ENCODE results near the gene TWF2. TPM values are rescaled to one million over a fixed set of nuclear protein-coding genes. Genes with fewer than 3 reads are reported as not detected.

The TWF2 gene
- total RNA-seq, 4 donors from 2014 or later, result 33.2 to 46.2 (median 42.6) TPM

DNA sequence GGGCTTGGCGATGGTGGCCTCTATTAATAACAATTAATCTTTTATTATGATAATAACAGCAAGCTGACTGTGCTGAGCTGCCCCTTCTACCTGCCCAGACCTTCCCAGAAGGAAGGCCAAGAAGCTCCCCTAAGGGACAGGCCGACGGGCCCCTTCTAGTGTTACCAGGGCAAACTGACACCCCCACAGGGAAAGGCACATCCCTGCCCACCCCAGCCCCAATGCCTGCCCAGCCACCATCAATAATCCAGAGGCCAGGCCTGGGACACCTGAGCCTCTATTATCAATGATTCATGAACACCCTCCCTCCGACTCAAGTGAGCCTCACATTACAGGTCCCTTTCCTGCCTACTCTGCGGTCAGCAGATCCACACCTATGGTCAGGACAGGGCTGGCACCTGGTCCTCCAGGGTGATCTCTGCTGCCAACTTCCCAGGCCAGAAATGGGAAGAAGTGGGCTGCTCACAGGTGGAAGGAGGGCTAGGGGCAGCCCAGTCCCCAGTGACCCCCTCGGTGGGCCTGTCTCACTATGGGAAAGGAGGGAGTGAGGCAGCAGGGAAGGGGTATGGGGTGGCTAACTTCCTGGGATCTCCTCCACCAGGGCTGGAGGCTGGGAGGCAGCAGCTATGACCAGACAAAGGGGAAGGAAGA lies 1.8 kb downstream of the TWF2 start:
- H3K4me3 ChIP-seq, result peak overlapping the region; percentile 78
- peak in 1 of 2 donors; percentile 66 for DNase-seq (ENCODE audit: low spot score in 2 of 2)
- 80% methylated on average over 5 of the region's 6 CpGs for WGBS
- peaks cover 56% of the 10 kb centered on the region for H3K4me1 ChIP-seq
- H3K27me3 ChIP-seq, result no peaks in the 10 kb centered on the region
- H3K36me3 ChIP-seq, result peaks cover 21% of the 10 kb centered on the region
- TF ChIP-seq POLR2AphosphoS5 (IDR thresholded peaks at IDR 0.05) (no peak), POLR2A (IDR thresholded peaks at IDR 0.05) (no peak), EP300 (IDR thresholded peaks at IDR 0.05) (no peak)
- TF ChIP-seq, protein P1, sequence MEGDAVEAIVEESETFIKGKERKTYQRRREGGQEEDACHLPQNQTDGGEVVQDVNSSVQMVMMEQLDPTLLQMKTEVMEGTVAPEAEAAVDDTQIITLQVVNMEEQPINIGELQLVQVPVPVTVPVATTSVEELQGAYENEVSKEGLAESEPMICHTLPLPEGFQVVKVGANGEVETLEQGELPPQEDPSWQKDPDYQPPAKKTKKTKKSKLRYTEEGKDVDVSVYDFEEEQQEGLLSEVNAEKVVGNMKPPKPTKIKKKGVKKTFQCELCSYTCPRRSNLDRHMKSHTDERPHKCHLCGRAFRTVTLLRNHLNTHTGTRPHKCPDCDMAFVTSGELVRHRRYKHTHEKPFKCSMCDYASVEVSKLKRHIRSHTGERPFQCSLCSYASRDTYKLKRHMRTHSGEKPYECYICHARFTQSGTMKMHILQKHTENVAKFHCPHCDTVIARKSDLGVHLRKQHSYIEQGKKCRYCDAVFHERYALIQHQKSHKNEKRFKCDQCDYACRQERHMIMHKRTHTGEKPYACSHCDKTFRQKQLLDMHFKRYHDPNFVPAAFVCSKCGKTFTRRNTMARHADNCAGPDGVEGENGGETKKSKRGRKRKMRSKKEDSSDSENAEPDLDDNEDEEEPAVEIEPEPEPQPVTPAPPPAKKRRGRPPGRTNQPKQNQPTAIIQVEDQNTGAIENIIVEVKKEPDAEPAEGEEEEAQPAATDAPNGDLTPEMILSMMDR (IDR thresholded peaks at IDR 0.05), result no peak
- peak overlapping the region; percentile 89 for H3K27ac ChIP-seq
- no peaks in the 10 kb centered on the region for H3K9me3 ChIP-seq

DNA sequence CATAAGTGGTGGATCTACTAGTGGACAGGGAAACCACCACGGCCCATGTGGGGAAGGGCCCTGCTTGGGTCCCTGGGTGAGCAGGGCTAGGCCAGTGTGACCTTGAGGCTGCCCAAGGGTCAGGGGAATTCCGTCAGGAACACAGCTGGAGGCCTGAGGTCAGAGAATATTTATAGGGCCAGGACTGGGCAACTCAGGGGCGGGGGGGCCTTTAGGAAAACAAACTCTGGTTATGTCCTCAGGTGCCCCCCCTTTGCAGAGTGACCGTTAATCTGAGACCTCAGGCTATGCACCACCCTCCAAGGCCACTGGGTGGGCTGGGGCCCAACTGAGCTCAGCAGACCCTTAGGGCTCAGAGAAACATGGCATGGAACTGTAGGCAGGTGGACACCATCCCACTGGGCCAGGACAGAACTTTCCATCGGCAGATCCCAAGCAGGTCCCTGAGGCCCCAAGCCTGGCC lies 2.5 kb downstream of the TWF2 start:
- H3K4me3 ChIP-seq, result no peak overlapping the region
- WGBS, result 74% methylated on average over 3 of the region's 5 CpGs
- H3K9me3 ChIP-seq, result no peaks in the 10 kb centered on the region
- no peaks in the 10 kb centered on the region for H3K27me3 ChIP-seq
- H3K4me1 ChIP-seq, result peaks cover 56% of the 10 kb centered on the region
- no peak overlapping the region for H3K27ac ChIP-seq
- peaks cover 27% of the 10 kb centered on the region for H3K36me3 ChIP-seq
- DNase-seq (ENCODE audit: low spot score in 2 of 2), result no peak
- TF ChIP-seq EP300 (IDR thresholded peaks at IDR 0.05), result no peak
- no peak for TF ChIP-seq POLR2A (IDR thresholded peaks at IDR 0.05)
- TF ChIP-seq, protein P1 (IDR thresholded peaks at IDR 0.05), result no peak
- no peak for TF ChIP-seq POLR2AphosphoS5 (IDR thresholded peaks at IDR 0.05)

DNA sequence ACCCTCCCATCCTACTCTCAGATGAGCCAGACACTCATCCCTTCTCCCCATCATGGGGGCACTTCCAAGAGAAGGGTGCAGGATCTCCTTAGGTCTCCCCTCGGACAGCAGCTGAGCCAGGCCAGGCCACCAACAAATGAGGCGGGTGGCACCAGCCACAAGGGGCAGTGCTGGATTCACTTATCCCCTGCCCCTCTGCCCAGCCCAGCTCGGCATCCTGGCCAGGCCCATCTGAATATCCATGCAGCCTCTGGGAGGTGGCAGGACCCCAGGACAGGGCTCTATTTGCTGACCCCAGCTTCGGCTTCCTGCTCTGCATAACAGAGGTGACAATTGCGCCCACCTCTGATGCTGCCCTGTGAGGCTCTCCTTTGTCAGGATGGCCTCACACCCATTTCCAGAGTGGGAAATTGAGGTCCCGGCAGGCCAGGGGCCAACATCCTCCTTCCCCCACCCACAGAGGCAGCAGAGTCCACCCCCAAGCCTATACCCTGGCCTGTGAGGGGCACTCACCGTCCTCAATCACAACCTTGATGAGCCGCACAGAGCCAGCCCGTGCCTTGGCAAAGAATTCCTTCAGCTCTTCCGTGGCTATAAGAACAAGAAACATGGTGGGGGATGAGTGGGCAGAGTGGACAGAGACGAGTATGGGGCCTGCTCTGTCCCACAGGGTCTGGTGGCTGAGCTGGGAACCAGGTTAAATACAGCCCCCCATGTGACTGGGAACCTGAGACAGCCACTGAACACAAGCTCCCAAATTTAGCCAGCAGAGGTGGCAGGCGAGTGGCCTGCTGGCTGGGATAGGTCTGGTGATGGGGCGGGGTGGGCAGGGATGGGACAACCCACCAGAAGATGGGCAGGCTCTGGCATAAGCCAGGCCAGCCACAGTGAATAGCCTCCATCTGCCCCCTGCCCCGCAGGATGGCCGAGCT lies 4.2 kb downstream of the TWF2 start:
- 91% methylated on average over 12 of the region's 15 CpGs for WGBS
- Histone ChIP-seq H3K27me3 (no peaks in the 10 kb centered on the region), H3K27ac (no peak overlapping the region), H3K4me3 (no peak overlapping the region), H3K4me1 (peaks cover 43% of the 10 kb centered on the region), H3K9me3 (no peaks in the 10 kb centered on the region), H3K36me3 (peaks cover 43% of the 10 kb centered on the region)
- no peak for DNase-seq (ENCODE audit: low spot score in 2 of 2)
- TF ChIP-seq, protein P1 (IDR thresholded peaks at IDR 0.05), result no peak
- TF ChIP-seq EP300 (IDR thresholded peaks at IDR 0.05) (no peak), POLR2AphosphoS5 (IDR thresholded peaks at IDR 0.05) (no peak), POLR2A (IDR thresholded peaks at IDR 0.05) (no peak)

DNA sequence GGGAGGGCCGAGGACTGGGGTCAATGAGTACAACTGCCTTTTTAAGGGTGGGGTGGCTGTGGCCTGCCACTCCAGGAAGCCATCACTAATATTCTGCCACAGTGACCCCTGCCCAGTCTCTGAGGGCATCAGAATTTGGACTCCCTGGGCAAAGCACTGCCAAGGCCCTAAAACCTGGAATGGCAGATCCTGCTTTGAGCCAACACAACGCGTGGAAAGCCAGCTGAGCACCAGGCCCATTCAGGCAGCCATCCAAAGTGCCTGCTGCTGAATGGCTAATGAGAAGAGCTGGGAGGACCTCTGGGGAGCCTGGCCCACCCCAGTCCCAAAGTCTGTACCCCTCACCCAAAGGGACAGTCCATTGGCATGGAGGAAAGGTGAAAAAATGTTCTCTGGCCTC lies 5.0 kb downstream of the TWF2 start:
- H3K27ac ChIP-seq, result no peak overlapping the region
- no peak overlapping the region for H3K4me3 ChIP-seq
- TF ChIP-seq POLR2AphosphoS5 (IDR thresholded peaks at IDR 0.05), result no peak
- TF ChIP-seq, protein P1 (IDR thresholded peaks at IDR 0.05), result no peak
- DNase-seq (ENCODE audit: low spot score in 2 of 2), result no peak
- 63% methylated on average over 3 of the region's 3 CpGs for WGBS
- no peaks in the 10 kb centered on the region for H3K9me3 ChIP-seq
- peaks cover 52% of the 10 kb centered on the region for H3K36me3 ChIP-seq
- H3K27me3 ChIP-seq, result no peaks in the 10 kb centered on the region
- H3K4me1 ChIP-seq, result peaks cover 37% of the 10 kb centered on the region

DNA sequence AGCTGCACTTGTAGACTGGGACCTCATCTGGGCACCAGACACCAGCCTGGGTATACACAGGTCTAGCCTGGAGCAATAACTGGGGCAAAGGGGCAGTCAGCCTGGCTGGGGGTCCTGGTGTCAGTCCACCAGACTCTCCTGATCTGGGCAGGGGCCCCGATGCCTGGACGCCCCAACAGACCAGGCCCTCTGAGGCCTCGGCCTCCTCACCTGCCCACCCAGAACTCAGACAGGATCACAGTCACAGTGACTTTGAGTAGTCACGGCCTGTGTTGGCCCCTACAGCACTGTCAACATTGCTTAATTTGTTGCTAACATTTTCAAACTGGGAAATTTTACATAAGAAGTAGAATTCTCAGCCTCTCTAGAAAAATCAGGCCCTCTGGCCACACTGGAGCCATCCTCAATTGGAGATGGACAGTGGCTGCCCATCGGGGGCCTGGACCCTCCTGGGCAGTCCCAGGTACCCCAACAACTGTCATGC lies 5.8 kb downstream of the TWF2 start:
- Histone ChIP-seq H3K27me3 (no peaks in the 10 kb centered on the region), H3K36me3 (peaks cover 60% of the 10 kb centered on the region), H3K27ac (no peak overlapping the region), H3K4me3 (no peak overlapping the region), H3K4me1 (peaks cover 31% of the 10 kb centered on the region), H3K9me3 (no peaks in the 10 kb centered on the region)
- TF ChIP-seq POLR2A (IDR thresholded peaks at IDR 0.05) (no peak), EP300 (IDR thresholded peaks at IDR 0.05) (no peak), POLR2AphosphoS5 (IDR thresholded peaks at IDR 0.05) (no peak)
- TF ChIP-seq, protein P1 (IDR thresholded peaks at IDR 0.05), result no peak
- no peak for DNase-seq (ENCODE audit: low spot score in 2 of 2)
- 90% methylated on average over 3 of the region's 5 CpGs for WGBS

All from suprapubic skin (tissue), 4 donors.